ENCODE data around the gene PEMT. TPM values are rescaled to one million over a fixed set of nuclear protein-coding genes. Genes with fewer than 3 reads are reported as not detected.
"Not testable (repeated sequence)": the region's sequence is repeated elsewhere in the genome, so short reads cannot be mapped to it uniquely, and the experiment has no call there.

The PEMT gene
- total and polyA plus RNA-seq, 5 experiments from 2014 or later = 15.2 to 31.3 (median 27.5) TPM

DNA sequence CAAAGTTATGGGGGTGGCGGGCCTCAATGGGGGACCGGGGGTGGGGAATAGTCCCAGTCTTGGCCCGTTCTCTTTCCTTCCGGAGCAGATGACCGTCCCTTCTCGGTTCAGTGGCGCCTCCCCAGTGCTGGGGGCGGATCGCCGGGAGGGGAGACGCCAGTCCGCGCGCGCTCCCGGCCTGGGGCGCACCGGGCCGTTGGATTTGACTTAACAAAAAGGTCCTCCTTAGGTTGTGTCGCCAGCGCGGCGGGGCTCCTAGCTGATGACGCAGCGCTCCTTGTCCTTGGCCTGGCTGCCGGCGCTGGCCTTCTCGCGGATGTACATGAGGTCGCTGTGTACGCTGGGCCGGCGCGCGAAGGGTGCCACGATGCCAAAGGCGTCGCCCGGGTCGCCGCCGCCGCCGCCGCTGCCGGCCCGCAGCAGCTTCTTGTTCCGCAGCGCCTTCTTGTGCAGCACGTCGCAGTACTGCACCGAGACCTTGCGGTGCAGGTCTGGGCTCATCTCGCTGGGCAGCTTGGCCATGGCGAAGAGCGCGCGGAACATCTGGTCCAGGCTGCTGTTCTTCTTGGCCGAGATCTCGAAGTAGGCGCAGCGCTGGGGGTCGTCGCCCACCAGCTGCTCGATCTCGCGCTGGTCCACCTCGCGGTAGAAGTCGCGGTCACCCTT is 96.5 kb downstream of the PEMT start:
- Mint-ChIP-seq H3K27me3 (peaks cover 2 to 9% (median 7%) of the 10 kb centered on the region in 5 donors), H3K27ac (peak overlapping the region in 2 of 10 donors; percentile 75 to 90), H3K4me1 (peaks cover 6 to 19% (median 14%) of the 10 kb centered on the region in 4 donors), H3K36me3 (peaks cover 0 to 11% (median 0%) of the 10 kb centered on the region in 3 donors), H3K9me3 (no peaks in the 10 kb centered on the region), H3K4me3 (peak overlapping the region; percentile 65 to 95 (median 85))
- DNase-seq = peak in 3 of 10 donors; percentile 10 to 55 (median 15)
- peak in 1 of 2 donors; percentile 7 for ATAC-seq
- POLR2A ChIA-PET = interaction anchor here (0.6 to 2.3 kb wide), 3 partner anchors 96 to 595 kb away, joined by 3 to 15 read pairs (median 5); partner anchors contain the start of gene PEMT

DNA sequence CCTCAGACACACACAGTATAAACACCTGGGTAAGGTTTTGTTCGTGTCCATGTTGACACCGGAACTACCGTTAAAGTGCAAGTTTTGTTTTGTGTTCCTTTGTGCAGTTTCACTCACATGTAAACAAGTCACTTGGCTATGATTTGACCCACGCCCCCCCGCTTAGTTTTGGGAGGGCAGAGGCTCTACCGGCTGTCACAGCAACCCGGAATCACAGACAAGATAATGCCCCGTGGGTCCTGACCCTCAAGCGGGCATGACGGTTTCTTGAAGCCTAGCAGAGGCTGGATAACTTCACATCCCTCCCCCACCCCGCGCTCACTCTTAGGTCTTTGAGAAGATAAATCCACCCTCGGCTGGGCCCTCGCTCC is 97.0 kb downstream of the PEMT start:
- Mint-ChIP-seq H3K4me1 (peaks cover 6 to 19% (median 15%) of the 10 kb centered on the region in 4 donors), H3K4me3 (peak overlapping the region; percentile 11 to 83 (median 43)), H3K9me3 (no peaks in the 10 kb centered on the region), H3K36me3 (peaks cover 0 to 13% (median 0%) of the 10 kb centered on the region in 3 donors), H3K27ac (no peak overlapping the region), H3K27me3 (peaks cover 2 to 9% (median 7%) of the 10 kb centered on the region in 5 donors)
- DNase-seq (no peak), ATAC-seq (no peak)
- POLR2A ChIA-PET = interaction anchor here (1.0 kb wide), 1 partner anchor 97 kb away, joined by 5 read pairs; the partner anchor contains the start of gene PEMT

DNA sequence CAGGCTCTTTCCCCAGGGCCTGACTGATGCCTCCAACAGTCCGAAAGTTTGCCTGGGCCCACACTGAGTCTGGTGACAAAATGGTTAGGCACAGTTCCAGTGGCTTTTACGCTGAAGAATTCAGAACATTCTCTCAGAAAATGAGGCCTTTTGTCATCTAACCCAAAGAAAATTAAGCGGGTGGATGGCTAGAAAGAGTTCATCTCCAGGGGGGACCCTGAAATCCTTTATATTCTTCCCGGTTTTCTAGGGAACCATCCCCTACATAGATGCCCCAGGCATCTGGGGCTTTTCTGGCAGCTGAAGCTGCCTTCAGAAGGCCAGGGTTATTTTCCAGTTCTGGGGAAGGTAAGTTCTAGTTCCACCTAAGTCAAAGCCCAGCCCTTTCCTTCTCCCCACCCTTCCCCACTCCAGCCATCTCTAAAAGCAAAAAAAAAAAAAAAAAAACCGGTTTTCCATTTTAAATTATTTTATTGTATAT is 97.5 kb downstream of the PEMT start:
- POLR2A ChIA-PET = no interaction called here
- Mint-ChIP-seq H3K9me3 (no peaks in the 10 kb centered on the region), H3K27me3 (peaks cover 2 to 9% (median 7%) of the 10 kb centered on the region in 5 donors), H3K4me1 (peaks cover 6 to 19% (median 15%) of the 10 kb centered on the region in 4 donors), H3K36me3 (peaks cover 0 to 14% (median 0%) of the 10 kb centered on the region in 3 donors), H3K27ac (no peak overlapping the region), H3K4me3 (peak overlapping the region in 5 of 10 donors; percentile 8 to 60 (median 44))
- no peak for DNase-seq
- ATAC-seq = no peak

DNA sequence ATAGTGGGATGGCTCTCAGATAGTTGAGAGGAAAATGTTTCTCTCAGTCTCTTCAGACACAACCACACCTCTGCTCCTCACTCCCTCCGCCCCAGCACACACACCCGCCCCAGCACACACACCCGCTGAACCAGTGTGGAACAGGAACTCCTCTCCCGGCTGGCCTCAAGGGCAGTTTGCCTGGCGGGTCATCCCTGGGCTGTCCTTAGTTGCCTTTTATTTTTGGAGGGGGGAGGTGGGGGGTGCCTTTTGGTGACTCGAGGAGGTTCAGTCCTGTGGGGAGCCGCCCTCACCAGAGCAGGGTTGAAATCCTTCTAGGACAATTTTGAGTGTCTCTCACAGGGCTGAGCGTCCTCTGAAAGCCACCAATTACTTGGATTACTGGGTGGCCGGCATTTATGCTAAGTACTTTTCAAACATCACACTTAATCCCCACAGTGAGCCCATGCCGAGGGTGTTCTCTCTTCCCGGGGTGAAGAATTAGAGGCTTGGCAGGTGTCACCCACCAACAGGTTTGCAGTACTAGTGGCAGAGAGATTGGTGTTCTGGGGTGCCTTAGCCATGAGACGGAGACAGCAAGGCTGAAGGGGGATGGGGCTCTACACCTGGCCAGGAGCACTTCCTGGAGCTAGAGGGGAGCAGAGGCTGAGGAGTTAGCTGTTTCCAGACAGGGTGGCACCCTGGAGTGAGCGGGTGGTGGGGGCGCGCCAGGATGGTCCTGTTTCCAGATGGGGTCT is 98.1 kb downstream of the PEMT start:
- Mint-ChIP-seq H3K4me3 (peak overlapping the region in 3 of 10 donors; percentile 27 to 43 (median 32)), H3K36me3 (peaks cover 0 to 14% (median 0%) of the 10 kb centered on the region in 3 donors), H3K9me3 (no peaks in the 10 kb centered on the region), H3K27me3 (peaks cover 2 to 9% (median 6%) of the 10 kb centered on the region in 5 donors), H3K27ac (no peak overlapping the region), H3K4me1 (peaks cover 6 to 19% (median 15%) of the 10 kb centered on the region in 4 donors)
- POLR2A ChIA-PET = no interaction called here
- no peak for ATAC-seq
- DNase-seq = no peak

DNA sequence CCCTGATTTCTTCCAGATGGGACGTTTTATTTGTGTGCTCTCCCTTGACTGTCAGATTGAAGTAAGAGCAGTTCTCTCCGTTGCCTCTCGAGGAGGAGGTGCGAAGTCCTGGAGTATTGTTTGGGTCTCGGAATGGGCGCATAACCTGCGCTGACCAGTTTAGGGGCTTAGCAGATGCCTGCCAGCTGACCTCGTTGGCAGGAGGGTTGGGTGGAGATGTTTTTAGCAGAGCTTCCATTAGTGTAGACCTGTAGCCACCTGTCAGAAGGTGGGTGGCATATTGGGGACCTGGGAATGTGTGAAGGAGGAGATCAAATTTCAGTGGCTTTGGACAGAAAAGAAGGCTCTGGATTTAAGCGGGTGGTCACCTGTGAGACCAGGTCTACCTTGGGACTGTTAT is 98.9 kb downstream of the PEMT start:
- ATAC-seq (no peak), DNase-seq (no peak)
- peaks cover 0 to 20% (median 2%) of the 10 kb centered on the region in 3 donors for H3K36me3 Mint-ChIP-seq
- POLR2A ChIA-PET = no interaction called here
- H3K27me3 Mint-ChIP-seq = peaks cover 2 to 9% (median 6%) of the 10 kb centered on the region in 5 donors
- H3K27ac Mint-ChIP-seq = no peak overlapping the region
- H3K4me1 Mint-ChIP-seq = peaks cover 11 to 25% (median 22%) of the 10 kb centered on the region in 4 donors
- H3K9me3 Mint-ChIP-seq = no peaks in the 10 kb centered on the region
- H3K4me3 Mint-ChIP-seq = peak overlapping the region in 1 of 10 donors; percentile 5

DNA sequence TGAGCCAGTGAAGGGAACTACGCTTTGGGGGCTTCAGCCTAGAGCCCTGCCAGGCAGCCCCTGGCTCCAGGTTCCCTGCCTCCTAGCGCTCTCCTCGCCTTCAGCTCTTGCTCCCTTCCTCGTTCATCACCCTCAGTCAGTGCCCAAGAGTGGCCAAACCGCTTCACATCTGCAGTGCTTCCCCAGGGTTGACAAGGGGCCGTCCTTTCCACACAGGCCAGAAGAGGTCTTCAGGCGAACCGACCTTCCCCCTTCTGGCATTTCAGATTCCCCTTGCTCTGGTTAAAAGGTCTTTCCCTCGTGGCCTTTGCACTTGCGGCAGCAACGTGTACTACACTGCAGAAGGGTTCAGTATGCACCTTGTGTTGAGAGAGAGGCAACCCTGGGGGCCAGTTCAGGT is 99.4 kb downstream of the PEMT start:
- H3K27ac Mint-ChIP-seq = peak overlapping the region in 1 of 10 donors; percentile 51
- no peak overlapping the region for H3K4me3 Mint-ChIP-seq
- no peaks in the 10 kb centered on the region for H3K9me3 Mint-ChIP-seq
- peaks cover 0 to 20% (median 2%) of the 10 kb centered on the region in 3 donors for H3K36me3 Mint-ChIP-seq
- H3K4me1 Mint-ChIP-seq = peaks cover 15 to 26% (median 24%) of the 10 kb centered on the region in 4 donors
- ATAC-seq (no peak), DNase-seq (no peak)
- H3K27me3 Mint-ChIP-seq = peaks cover 2 to 9% (median 4%) of the 10 kb centered on the region in 5 donors
- POLR2A ChIA-PET = no interaction called here

DNA sequence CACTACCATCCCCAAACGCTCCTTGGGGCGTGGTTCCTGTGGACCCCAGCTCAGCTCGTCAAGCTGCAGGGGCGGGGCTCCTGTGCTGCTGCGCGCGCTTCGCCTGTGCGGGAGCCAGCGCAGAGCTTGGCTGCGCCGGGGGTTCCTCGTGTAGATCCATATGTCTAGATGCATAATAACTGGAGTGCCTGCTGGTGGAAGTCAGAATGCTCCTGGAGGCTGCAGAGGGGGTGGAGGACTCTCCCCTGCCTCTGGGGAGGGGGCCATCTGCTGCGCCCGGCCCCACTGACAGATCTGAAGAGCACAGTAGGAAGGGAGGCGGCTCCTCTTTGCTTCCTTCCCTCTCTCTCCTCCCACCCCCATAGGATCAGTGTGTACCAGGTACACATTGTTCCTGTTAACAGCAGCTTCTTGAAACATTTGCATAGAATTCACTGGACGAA is 99.9 kb downstream of the PEMT start:
- no peaks in the 10 kb centered on the region for H3K9me3 Mint-ChIP-seq
- H3K36me3 Mint-ChIP-seq = peaks cover 0 to 20% (median 2%) of the 10 kb centered on the region in 3 donors
- H3K27me3 Mint-ChIP-seq = peaks cover 2 to 9% (median 4%) of the 10 kb centered on the region in 5 donors
- DNase-seq = no peak
- peak overlapping the region in 1 of 10 donors; percentile 51 for H3K27ac Mint-ChIP-seq
- ATAC-seq = no peak
- peaks cover 17 to 29% (median 26%) of the 10 kb centered on the region in 4 donors for H3K4me1 Mint-ChIP-seq
- POLR2A ChIA-PET = no interaction called here
- peak overlapping the region in 1 of 10 donors; percentile 4 for H3K4me3 Mint-ChIP-seq

DNA sequence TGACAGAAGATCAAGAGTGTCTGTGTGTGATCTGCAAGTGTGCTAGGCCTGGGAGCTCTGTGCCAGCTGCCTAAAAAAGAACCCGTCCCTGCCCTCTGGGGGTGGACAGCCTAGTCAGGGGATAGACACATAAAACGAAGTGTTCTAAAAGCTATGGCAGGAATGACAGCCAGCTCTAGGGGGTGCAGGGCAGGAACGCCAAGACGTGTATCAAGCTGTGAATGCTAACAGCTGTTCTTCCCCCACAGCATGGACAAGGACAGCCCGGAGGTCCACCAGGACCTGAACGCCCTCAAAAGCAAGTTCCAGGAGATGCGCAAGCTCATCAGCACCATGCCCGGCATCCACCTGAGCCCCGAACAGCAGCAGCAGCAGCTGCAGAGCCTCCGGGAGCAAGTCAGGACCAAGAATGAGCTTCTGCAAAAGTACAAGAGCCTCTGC is 100.5 kb downstream of the PEMT start:
- H3K4me3 Mint-ChIP-seq = no peak overlapping the region
- no peak for ATAC-seq
- POLR2A ChIA-PET = no interaction called here
- H3K27me3 Mint-ChIP-seq = peaks cover 2 to 9% (median 4%) of the 10 kb centered on the region in 5 donors
- no peak overlapping the region for H3K27ac Mint-ChIP-seq
- DNase-seq = no peak
- peaks cover 17 to 29% (median 26%) of the 10 kb centered on the region in 4 donors for H3K4me1 Mint-ChIP-seq
- H3K9me3 Mint-ChIP-seq = no peaks in the 10 kb centered on the region
- peaks cover 0 to 20% (median 2%) of the 10 kb centered on the region in 3 donors for H3K36me3 Mint-ChIP-seq

DNA sequence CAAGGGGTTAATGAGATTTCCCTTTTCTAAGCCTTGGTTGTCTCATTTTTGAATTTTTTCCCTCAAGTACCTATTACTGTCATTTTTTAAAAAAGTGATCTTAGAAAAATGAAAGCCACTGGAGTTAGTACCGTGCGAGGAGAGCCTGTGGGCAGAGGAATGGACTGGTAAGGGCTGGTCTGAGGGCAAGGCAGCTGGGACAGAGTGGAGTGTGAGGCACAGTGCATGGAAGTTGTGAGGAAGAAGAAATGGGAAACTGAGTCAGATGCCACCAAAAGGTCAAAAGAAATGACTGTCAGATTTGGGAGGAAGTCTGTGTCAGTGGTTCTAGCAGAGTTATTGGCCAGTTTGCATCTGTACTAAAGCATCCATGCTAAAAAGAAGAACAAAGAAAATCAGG is 103.5 kb downstream of the PEMT start:
- no peak for ATAC-seq
- no peak for DNase-seq
- POLR2A ChIA-PET = interaction anchor here (1.6 kb wide), 1 partner anchor 8 kb away, joined by 9 read pairs; the partner anchor contains the start of gene RASD1
- H3K9me3 Mint-ChIP-seq = no peaks in the 10 kb centered on the region
- H3K4me1 Mint-ChIP-seq = peaks cover 19 to 38% (median 26%) of the 10 kb centered on the region in 4 donors
- peak overlapping the region in 6 of 10 donors; percentile 24 to 97 (median 66) for H3K4me3 Mint-ChIP-seq
- no peaks in the 10 kb centered on the region for H3K27me3 Mint-ChIP-seq
- peaks cover 0 to 25% (median 6%) of the 10 kb centered on the region in 3 donors for H3K36me3 Mint-ChIP-seq
- peak overlapping the region in 6 of 10 donors; percentile 32 to 98 (median 80) for H3K27ac Mint-ChIP-seq

DNA sequence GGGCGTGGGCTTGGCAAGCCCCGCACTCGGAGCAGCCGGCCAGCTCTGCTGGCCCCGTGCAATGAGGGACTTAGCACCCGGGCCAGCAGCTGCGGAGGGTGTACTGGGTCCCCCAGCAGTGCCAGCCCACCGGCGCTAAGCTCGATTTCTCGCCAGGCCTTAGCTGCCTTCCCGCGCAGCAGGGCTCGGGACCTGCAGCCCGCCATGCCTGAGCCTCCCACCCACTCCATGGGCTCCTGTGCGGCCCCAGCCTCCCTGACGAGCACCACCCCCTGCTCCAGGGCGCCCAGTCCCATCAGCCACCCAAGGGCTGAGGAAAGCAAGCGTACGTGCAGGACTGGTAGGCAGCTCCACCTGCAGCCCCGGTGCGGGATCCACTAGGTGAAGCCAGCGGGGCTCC is 105.1 kb downstream of the PEMT start:
- H3K36me3 Mint-ChIP-seq = peaks cover 0 to 28% (median 6%) of the 10 kb centered on the region in 3 donors

DNA sequence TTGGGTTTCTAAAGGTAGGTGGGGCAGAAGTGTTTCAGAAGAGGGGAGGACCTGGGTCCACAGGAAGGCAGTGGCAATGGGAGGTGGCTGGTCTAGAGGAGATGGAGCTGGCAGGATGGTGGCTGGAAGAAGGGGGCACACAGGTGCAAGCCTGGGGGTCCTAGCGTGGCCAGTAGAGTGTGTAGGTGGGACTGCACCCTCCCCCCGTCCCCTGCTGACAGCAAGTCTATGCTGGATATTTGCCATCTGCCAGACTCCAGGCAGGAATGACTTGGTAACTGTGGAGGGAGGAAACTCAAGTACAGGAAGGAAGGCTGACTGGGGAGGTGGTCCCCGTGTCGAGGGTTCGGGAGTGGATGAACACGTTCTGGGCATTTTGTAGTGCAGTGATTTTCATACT is 106.1 kb downstream of the PEMT start:
- ATAC-seq (no peak), DNase-seq (no peak)
- H3K36me3 Mint-ChIP-seq = peaks cover 0 to 36% (median 6%) of the 10 kb centered on the region in 3 donors
- POLR2A ChIA-PET = no interaction called here
- peaks cover 34 to 62% (median 49%) of the 10 kb centered on the region in 4 donors for H3K4me1 Mint-ChIP-seq
- no peaks in the 10 kb centered on the region for H3K9me3 Mint-ChIP-seq
- H3K27me3 Mint-ChIP-seq = no peaks in the 10 kb centered on the region
- H3K27ac Mint-ChIP-seq = peak overlapping the region in 6 of 10 donors; percentile 2 to 73 (median 34)
- peak overlapping the region in 2 of 10 donors; percentile 14 to 36 for H3K4me3 Mint-ChIP-seq

More for the DNA sequence above, 105.1 kb downstream of the PEMT start:
- POLR2A ChIA-PET = interaction anchor here (1.6 kb wide), 1 partner anchor 10 kb away, joined by 9 read pairs; the partner anchor contains the start of gene RASD1
- ATAC-seq, H3K27me3 Mint-ChIP-seq, H3K4me3 Mint-ChIP-seq, H3K9me3 Mint-ChIP-seq, DNase-seq: not testable (repeated sequence)
- H3K27ac Mint-ChIP-seq = peak overlapping the region in 1 of 10 donors; percentile 94
- peaks cover 27 to 53% (median 40%) of the 10 kb centered on the region in 4 donors for H3K4me1 Mint-ChIP-seq

DNA sequence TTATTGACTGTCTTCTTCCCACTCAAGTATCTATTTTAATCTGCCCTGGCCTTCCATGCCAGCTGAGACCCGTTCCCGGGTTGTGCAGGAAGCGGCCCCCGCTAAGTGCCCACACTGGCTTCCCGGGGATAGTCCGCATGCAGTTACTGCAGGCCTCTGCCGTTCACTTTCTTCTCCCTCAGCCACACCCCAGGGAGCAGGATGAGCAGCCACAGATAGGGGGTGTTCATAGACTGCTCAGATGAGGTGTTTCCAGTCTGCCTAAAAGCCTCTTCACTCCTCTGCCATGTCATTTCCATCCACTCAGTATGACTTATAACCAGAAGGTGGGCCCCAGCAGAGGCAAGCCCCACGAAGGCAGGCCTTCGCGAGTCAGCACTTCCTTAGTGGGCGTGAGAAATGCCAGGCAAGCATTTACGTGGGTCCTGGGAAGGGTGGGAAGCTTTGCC is 107.0 kb downstream of the PEMT start:
- no peak overlapping the region for H3K4me3 Mint-ChIP-seq
- no peak for DNase-seq
- no peaks in the 10 kb centered on the region for H3K27me3 Mint-ChIP-seq
- H3K27ac Mint-ChIP-seq = peak overlapping the region in 4 of 10 donors; percentile 26 to 67 (median 48)
- peak in 1 of 2 donors; percentile 35 for ATAC-seq
- POLR2A ChIA-PET = interaction anchor here (0.7 kb wide), 1 partner anchor 179 kb away, joined by 3 read pairs; no protein-coding TSS in a partner anchor
- no peaks in the 10 kb centered on the region for H3K9me3 Mint-ChIP-seq
- peaks cover 37 to 69% (median 57%) of the 10 kb centered on the region in 4 donors for H3K4me1 Mint-ChIP-seq
- H3K36me3 Mint-ChIP-seq = peaks cover 0 to 38% (median 6%) of the 10 kb centered on the region in 3 donors

All from naive thymus-derived CD8-positive, alpha-beta T cell (primary cell).